Mesenchymal stem cell (in vitro differentiated cells and primary cell): ENCODE measurements around the gene ITGA8.

Experiments used
- DNase-seq: peaks from one replicate; pipeline ENCODE4 v3.0.0-alpha.2; 2013
- H2AFZ ChIP-seq: one replicate; pipeline ENCODE4 v1.6.1; 2013; ENCODE audit warnings: low read depth, mild to moderate bottlenecking, control low read depth, inconsistent platforms, low read length, moderate library complexity
- H2AK5ac ChIP-seq: 2 replicates; pipeline ENCODE4 v1.6.1; 2013; ENCODE audit warnings: low read length, moderate library complexity, mild to moderate bottlenecking, inconsistent platforms; ENCODE audit not compliant: severe bottlenecking
- H2BK120ac ChIP-seq: one replicate; pipeline ENCODE4 v1.6.1; 2013; ENCODE audit warnings: low read depth, mild to moderate bottlenecking, inconsistent platforms, low read length, moderate library complexity
- H2BK12ac ChIP-seq, 2 experiments: one replicate each; pipeline ENCODE4 v1.6.1; 2013; ENCODE audit warnings: inconsistent platforms in 2 of 2, low read length in 2 of 2, mild to moderate bottlenecking in 2 of 2, moderate library complexity in 2 of 2, control low read depth in 1 of 2
- H2BK15ac ChIP-seq: one replicate; pipeline ENCODE4 v1.6.1; 2013; ENCODE audit warnings: mild to moderate bottlenecking, low read depth, inconsistent platforms; ENCODE audit not compliant: poor library complexity, severe bottlenecking
- H2BK5ac ChIP-seq: 2 replicates; pipeline ENCODE4 v1.6.1; 2013; ENCODE audit warnings: low read depth, mild to moderate bottlenecking, low read length, control low read depth, inconsistent platforms; ENCODE audit not compliant: poor library complexity, severe bottlenecking
- H3K14ac ChIP-seq, 2 experiments: one replicate each; pipeline ENCODE4 v1.6.1; 2013; ENCODE audit warnings: inconsistent platforms in 2 of 2, low read length in 2 of 2, control low read depth in 1 of 2, mild to moderate bottlenecking in 1 of 2, moderate library complexity in 1 of 2
- H3K18ac ChIP-seq, 2 experiments: one replicate each; pipeline ENCODE4 v1.6.1; 2013; ENCODE audit warnings: inconsistent platforms in 2 of 2, low read length in 2 of 2, control low read depth in 1 of 2, low read depth in 1 of 2, mild to moderate bottlenecking in 1 of 2
- H3K23ac ChIP-seq, 2 experiments: one replicate each; pipeline ENCODE4 v1.6.1; 2013; ENCODE audit warnings: inconsistent platforms in 2 of 2, low read length in 2 of 2, mild to moderate bottlenecking in 2 of 2, moderate library complexity in 2 of 2, control low read depth in 1 of 2
- H3K27ac ChIP-seq: 2 replicates; pipeline ENCODE4 v1.5.1; 2013; ENCODE audit warnings: mild to moderate bottlenecking, moderate library complexity, low read length, control low read depth, inconsistent platforms; ENCODE audit not compliant: poor library complexity, severe bottlenecking
- H3K27me3 ChIP-seq, 2 experiments: 2 replicates each; pipeline versions ENCODE4 v1.6.1 to v1.7.0; 2013; ENCODE audit warnings: low read length in 2 of 2, mild to moderate bottlenecking in 2 of 2, moderate library complexity in 2 of 2, control low read depth in 1 of 2, inconsistent platforms in 1 of 2; ENCODE audit not compliant: control insufficient read depth in 1 of 2, insufficient read depth in 1 of 2
- H3K36me3 ChIP-seq, 2 experiments: 2 replicates each; pipeline versions ENCODE4 v1.6.1 to v1.7.0; 2013; ENCODE audit warnings: low read length in 2 of 2, control low read depth in 1 of 2, inconsistent platforms in 1 of 2, low read depth in 1 of 2, mild to moderate bottlenecking in 1 of 2; ENCODE audit not compliant: insufficient read depth in 2 of 2, control insufficient read depth in 1 of 2
- H3K4ac ChIP-seq, 2 experiments: one replicate each; pipeline ENCODE4 v1.6.1; 2013; ENCODE audit warnings: inconsistent platforms in 2 of 2, low read length in 2 of 2, mild to moderate bottlenecking in 2 of 2, moderate library complexity in 2 of 2, control low read depth in 1 of 2, low read depth in 1 of 2
- H3K4me1 ChIP-seq: 2 replicates; pipeline ENCODE4 v1.6.1; 2013; ENCODE audit warnings: low read depth, low read length, control low read depth; ENCODE audit not compliant: control insufficient read depth, insufficient read depth
- H3K4me2 ChIP-seq: 2 replicates; pipeline ENCODE4 v1.6.1; 2013; ENCODE audit warnings: low read length, mild to moderate bottlenecking, inconsistent platforms; ENCODE audit not compliant: poor library complexity, severe bottlenecking
- H3K4me3 ChIP-seq, 2 experiments: 2 replicates each; pipeline versions ENCODE4 v1.5.1 to v1.7.0; 2013; ENCODE audit warnings: low read length in 2 of 2, mild to moderate bottlenecking in 2 of 2, control low read depth in 1 of 2, low read depth in 1 of 2; ENCODE audit not compliant: insufficient read depth in 1 of 2
- H3K79me1 ChIP-seq: replicated peaks from 2 replicates; pipeline ENCODE4 v1.6.1; 2013; ENCODE audit warnings: mild to moderate bottlenecking, control low read depth, low read length, inconsistent platforms; ENCODE audit not compliant: poor library complexity, severe bottlenecking
- H3K9ac ChIP-seq: 2 replicates; pipeline ENCODE4 v1.7.0; 2013; ENCODE audit warnings: mild to moderate bottlenecking, low read length, moderate library complexity
- H3K9me3 ChIP-seq: 2 replicates; pipeline ENCODE4 v1.7.0; 2013; ENCODE audit warnings: mild to moderate bottlenecking, low read length; ENCODE audit not compliant: control insufficient read depth
- H4K8ac ChIP-seq: one replicate; pipeline ENCODE4 v1.6.1; 2013; ENCODE audit warnings: inconsistent platforms, mild to moderate bottlenecking, low read length, moderate library complexity
- H4K91ac ChIP-seq: one replicate; pipeline ENCODE4 v1.6.1; 2013; ENCODE audit warnings: mild to moderate bottlenecking, low read length, inconsistent platforms
- WGBS: methylation state at CpG from one replicate; pipeline ENCODE4 v1.1.7; 2013; ENCODE audit warnings: mixed read lengths; 5-methylcytosine and 5-hydroxymethylcytosine counted together

Gene ITGA8

DNA sequence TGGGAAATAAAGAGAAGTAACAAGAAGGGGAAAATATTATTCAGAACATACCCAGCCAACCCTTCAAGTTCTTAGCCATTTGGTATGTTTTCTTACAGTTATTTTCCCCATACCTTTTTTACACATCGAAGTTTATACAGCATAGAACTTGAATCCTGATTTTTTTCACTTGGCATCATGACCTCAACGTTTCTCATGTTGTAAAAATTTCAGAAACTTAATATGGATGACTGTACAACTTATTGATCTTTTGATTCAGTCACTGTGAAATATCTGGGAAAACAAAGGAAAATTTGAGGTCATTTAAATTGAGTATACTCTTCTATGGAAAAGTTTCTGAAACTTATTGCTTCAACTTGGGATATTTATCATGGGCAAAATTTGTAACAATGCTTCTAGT, 245.1 kb downstream of the ITGA8 start:
- no peak overlapping the region for H4K8ac ChIP-seq
- H2AK5ac ChIP-seq = no peak overlapping the region
- DNase-seq = no peak
- H3K4ac ChIP-seq = no peak overlapping the region
- no peak overlapping the region for H3K4me2 ChIP-seq
- no peaks in the 10 kb centered on the region for H3K79me1 ChIP-seq
- H3K23ac ChIP-seq = no peak overlapping the region
- H3K9me3 ChIP-seq = no peaks in the 10 kb centered on the region
- no peak overlapping the region for H2AFZ ChIP-seq
- no peak overlapping the region for H4K91ac ChIP-seq
- H2BK15ac ChIP-seq = no peak overlapping the region
- no peak overlapping the region for H2BK5ac ChIP-seq
- H2BK120ac ChIP-seq = no peak overlapping the region
- H3K4me1 ChIP-seq = no peaks in the 10 kb centered on the region
- 100% methylated on average over 1 of the region's 2 CpGs for WGBS
- H3K36me3 ChIP-seq = no peaks in the 10 kb centered on the region
- H3K14ac ChIP-seq = no peak overlapping the region
- H3K4me3 ChIP-seq = no peak overlapping the region
- no peak overlapping the region for H3K9ac ChIP-seq
- H2BK12ac ChIP-seq = no peak overlapping the region
- no peak overlapping the region for H3K18ac ChIP-seq
- peaks cover 8 to 24% of the 10 kb centered on the region in 2 experiments for H3K27me3 ChIP-seq
- no peak overlapping the region for H3K27ac ChIP-seq

- Histone ChIP-seq H2AK5ac (no peak overlapping the region), H3K27me3 (peaks cover under 1 to 21% of the 10 kb centered on the region in 2 experiments), H3K27ac (no peak overlapping the region), H4K91ac (no peak overlapping the region), H3K4me2 (no peak overlapping the region), H3K79me1 (no peaks in the 10 kb centered on the region), H2BK5ac (no peak overlapping the region), H3K4me3 (no peak overlapping the region), H3K36me3 (no peaks in the 10 kb centered on the region), H2BK120ac (peak overlapping the region; percentile 54), H3K23ac (no peak overlapping the region), H4K8ac (no peak overlapping the region), H3K9ac (no peak overlapping the region), H2AFZ (no peak overlapping the region), H2BK15ac (no peak overlapping the region), H3K9me3 (no peaks in the 10 kb centered on the region), H3K18ac (no peak overlapping the region), H3K4ac (no peak overlapping the region), H3K14ac (no peak overlapping the region), H3K4me1 (no peaks in the 10 kb centered on the region), H2BK12ac (no peak overlapping the region)
- DNase-seq = no peak
- 40% methylated on average over 5 of the region's 5 CpGs for WGBS
These were observed 246.3 kb downstream of the ITGA8 start for GRCh38 chr10:15473396-15473767.

GRCh38 chr10:15472431-15473395, 247.0 kb downstream of the ITGA8 start:
- Histone ChIP-seq H3K4ac (peak overlapping the region in 1 of 2 experiments; percentile 79), H3K27ac (peak overlapping the region; percentile 18), H2BK15ac (no peak overlapping the region), H3K9ac (peak overlapping the region; percentile 4), H3K4me1 (no peaks in the 10 kb centered on the region), H2AK5ac (no peak overlapping the region), H3K79me1 (no peaks in the 10 kb centered on the region), H3K4me3 (peak overlapping the region in 1 of 2 experiments; percentile 43), H3K18ac (peak overlapping the region in 1 of 2 experiments; percentile 77), H2BK120ac (no peak overlapping the region), H3K14ac (peak overlapping the region in 1 of 2 experiments; percentile 12), H3K27me3 (peaks cover 0 to 16% of the 10 kb centered on the region in 2 experiments), H2AFZ (no peak overlapping the region), H2BK12ac (peak overlapping the region in 1 of 2 experiments; percentile 79), H3K36me3 (no peaks in the 10 kb centered on the region), H3K4me2 (no peak overlapping the region), H4K91ac (no peak overlapping the region), H4K8ac (no peak overlapping the region), H2BK5ac (no peak overlapping the region), H3K9me3 (no peaks in the 10 kb centered on the region), H3K23ac (no peak overlapping the region)
- 39% methylated on average over 15 of the region's 16 CpGs for WGBS
- peak; percentile 62 for DNase-seq

- no peak overlapping the region for H3K14ac ChIP-seq
- H3K4me2 ChIP-seq = no peak overlapping the region
- no peak overlapping the region for H2BK15ac ChIP-seq
- H2BK12ac ChIP-seq = no peak overlapping the region
- H3K4me3 ChIP-seq = no peak overlapping the region
- WGBS = 30% methylated on average over 5 of the region's 6 CpGs
- no peak overlapping the region for H3K9ac ChIP-seq
- no peak overlapping the region for H4K8ac ChIP-seq
- peak overlapping the region in 1 of 2 experiments; percentile 12 for H3K4ac ChIP-seq
- H3K36me3 ChIP-seq = no peaks in the 10 kb centered on the region
- no peaks in the 10 kb centered on the region for H3K4me1 ChIP-seq
- H3K79me1 ChIP-seq = no peaks in the 10 kb centered on the region
- no peaks in the 10 kb centered on the region for H3K9me3 ChIP-seq
- DNase-seq = peak; percentile 44
- H2BK120ac ChIP-seq = no peak overlapping the region
- no peak overlapping the region for H2AFZ ChIP-seq
- no peak overlapping the region for H2BK5ac ChIP-seq
- peaks cover 4 to 16% of the 10 kb centered on the region in 2 experiments for H3K27me3 ChIP-seq
- peak overlapping the region in 1 of 2 experiments; percentile 58 for H3K18ac ChIP-seq
- no peak overlapping the region for H4K91ac ChIP-seq
- no peak overlapping the region for H2AK5ac ChIP-seq
- no peak overlapping the region for H3K23ac ChIP-seq
- no peak overlapping the region for H3K27ac ChIP-seq
These were observed 247.7 kb downstream of the ITGA8 start for GRCh38 chr10:15472008-15472407.
